C4-2B (cell line): ENCODE results near the gene SEC22A.

Experiments
- ZFX ChIP-seq: fragments of 450-650 bp; IDR thresholded peaks from 2 replicates; pipeline ENCODE4 v1.6.1; 2017
- TF ChIP-seq, protein P1 (sequence below): fragments of 450-650 bp; conservative IDR thresholded peaks from 2 replicates; pipeline ENCODE4 v1.5.1; 2017; ENCODE audit warnings: mild to moderate bottlenecking

DNA sequence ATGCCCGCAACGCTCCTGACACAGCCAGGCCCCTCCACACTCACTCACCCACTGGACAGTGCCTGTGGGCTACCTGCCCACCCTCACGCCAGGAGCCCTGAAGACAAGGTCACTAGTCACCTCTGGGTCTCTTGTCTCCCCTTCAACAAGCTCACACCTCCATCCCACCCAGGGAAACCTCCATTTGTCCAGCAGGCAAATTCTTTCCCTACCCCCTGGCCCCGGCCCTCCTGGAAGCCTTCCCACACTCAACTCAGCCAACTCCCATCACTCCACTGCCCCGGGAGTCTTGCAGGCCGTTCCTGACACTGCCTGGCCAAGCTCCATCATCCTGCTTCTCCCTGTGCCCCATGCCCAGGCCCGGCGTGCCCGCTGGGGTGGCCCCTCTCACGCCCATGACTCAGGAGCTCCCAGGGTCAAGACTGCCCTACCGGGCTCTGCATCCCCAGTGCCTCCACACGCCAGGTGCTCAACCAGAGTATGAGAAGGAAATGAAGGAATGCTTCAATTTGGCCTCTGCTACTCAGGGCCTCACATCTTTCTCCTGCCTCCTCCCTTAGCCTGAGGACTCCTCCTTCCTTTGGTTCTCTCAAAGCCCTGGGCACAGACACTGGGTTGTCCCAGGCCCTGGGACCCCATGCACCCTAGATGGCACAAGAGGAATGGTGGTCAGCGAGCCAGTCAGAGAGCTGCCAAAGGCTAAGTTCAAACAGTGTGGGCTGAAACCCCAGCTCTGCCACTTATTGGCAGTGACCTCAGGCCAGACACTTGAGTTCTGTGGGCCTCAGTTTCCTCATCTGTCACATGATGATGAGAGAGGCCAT, 88.6 kb downstream of the SEC22A start:
- TF ChIP-seq, protein P1, sequence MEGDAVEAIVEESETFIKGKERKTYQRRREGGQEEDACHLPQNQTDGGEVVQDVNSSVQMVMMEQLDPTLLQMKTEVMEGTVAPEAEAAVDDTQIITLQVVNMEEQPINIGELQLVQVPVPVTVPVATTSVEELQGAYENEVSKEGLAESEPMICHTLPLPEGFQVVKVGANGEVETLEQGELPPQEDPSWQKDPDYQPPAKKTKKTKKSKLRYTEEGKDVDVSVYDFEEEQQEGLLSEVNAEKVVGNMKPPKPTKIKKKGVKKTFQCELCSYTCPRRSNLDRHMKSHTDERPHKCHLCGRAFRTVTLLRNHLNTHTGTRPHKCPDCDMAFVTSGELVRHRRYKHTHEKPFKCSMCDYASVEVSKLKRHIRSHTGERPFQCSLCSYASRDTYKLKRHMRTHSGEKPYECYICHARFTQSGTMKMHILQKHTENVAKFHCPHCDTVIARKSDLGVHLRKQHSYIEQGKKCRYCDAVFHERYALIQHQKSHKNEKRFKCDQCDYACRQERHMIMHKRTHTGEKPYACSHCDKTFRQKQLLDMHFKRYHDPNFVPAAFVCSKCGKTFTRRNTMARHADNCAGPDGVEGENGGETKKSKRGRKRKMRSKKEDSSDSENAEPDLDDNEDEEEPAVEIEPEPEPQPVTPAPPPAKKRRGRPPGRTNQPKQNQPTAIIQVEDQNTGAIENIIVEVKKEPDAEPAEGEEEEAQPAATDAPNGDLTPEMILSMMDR = no peak
- no peak for TF ChIP-seq ZFX
